ENCODE measurements around the gene CREB5.

GRCh38 chr7:28640001-28640400, 227.7 kb downstream of the CREB5 start:
- TF ChIP-seq ZBTB7A (IDR thresholded peaks at IDR 0.05; ENCODE audit: low read depth) (no peak), EP300 (IDR thresholded peaks at IDR 0.05; ENCODE audit: borderline replicate concordance) (no peak), REST (IDR thresholded peaks at IDR 0.05; ENCODE audit: low read depth) (no peak), YY1 (IDR thresholded peaks at IDR 0.05; ENCODE audit: low read depth) (no peak), USF1 (IDR thresholded peaks at IDR 0.05) (no peak), TAF1 (IDR thresholded peaks at IDR 0.05; ENCODE audit: low read depth) (no peak), TEAD4 (IDR thresholded peaks at IDR 0.05) (no peak), FOXM1 (IDR thresholded peaks at IDR 0.05; ENCODE audit: borderline replicate concordance, low read depth) (no peak), MAX (IDR thresholded peaks at IDR 0.05) (no peak), CREB1 (IDR thresholded peaks at IDR 0.05; ENCODE audit: low read depth) (no peak), TCF12 (IDR thresholded peaks at IDR 0.05; ENCODE audit: low read depth) (no peak), NFIC (IDR thresholded peaks at IDR 0.05) (no peak), EGR1 (IDR thresholded peaks at IDR 0.05) (no peak), RAD21 (IDR thresholded peaks at IDR 0.05; ENCODE audit: low read depth) (no peak)
